ENCODE results near the gene ESPL1.

ESPL1 gene

GRCh38 chr12:53226815-53227214 is 41.3 kb upstream of the ESPL1 start:
- DNase-seq (ENCODE audit: insufficient read length, low spot score): no peak
- FAIRE-seq: no peak
- TF ChIP-seq, protein P1, sequence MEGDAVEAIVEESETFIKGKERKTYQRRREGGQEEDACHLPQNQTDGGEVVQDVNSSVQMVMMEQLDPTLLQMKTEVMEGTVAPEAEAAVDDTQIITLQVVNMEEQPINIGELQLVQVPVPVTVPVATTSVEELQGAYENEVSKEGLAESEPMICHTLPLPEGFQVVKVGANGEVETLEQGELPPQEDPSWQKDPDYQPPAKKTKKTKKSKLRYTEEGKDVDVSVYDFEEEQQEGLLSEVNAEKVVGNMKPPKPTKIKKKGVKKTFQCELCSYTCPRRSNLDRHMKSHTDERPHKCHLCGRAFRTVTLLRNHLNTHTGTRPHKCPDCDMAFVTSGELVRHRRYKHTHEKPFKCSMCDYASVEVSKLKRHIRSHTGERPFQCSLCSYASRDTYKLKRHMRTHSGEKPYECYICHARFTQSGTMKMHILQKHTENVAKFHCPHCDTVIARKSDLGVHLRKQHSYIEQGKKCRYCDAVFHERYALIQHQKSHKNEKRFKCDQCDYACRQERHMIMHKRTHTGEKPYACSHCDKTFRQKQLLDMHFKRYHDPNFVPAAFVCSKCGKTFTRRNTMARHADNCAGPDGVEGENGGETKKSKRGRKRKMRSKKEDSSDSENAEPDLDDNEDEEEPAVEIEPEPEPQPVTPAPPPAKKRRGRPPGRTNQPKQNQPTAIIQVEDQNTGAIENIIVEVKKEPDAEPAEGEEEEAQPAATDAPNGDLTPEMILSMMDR (IDR thresholded peaks at IDR 0.05; ENCODE audit: insufficient read depth, missing control alignments): no peak

GRCh38 chr12:53227341-53227740 is 40.8 kb upstream of the ESPL1 start:
- TF ChIP-seq, protein P1 (IDR thresholded peaks at IDR 0.05; ENCODE audit: insufficient read depth, missing control alignments): no peak
- FAIRE-seq: no peak

GRCh38 chr12:53227836-53228235 is 40.3 kb upstream of the ESPL1 start:
- TF ChIP-seq, protein P1 (IDR thresholded peaks at IDR 0.05; ENCODE audit: insufficient read depth, missing control alignments): no peak
- FAIRE-seq (no peak), DNase-seq (ENCODE audit: insufficient read length, low spot score) (no peak)

More at GRCh38 chr12:53227341-53227740, 40.8 kb upstream of the ESPL1 start:
- DNase-seq (ENCODE audit: insufficient read length, low spot score): no peak

DNA sequence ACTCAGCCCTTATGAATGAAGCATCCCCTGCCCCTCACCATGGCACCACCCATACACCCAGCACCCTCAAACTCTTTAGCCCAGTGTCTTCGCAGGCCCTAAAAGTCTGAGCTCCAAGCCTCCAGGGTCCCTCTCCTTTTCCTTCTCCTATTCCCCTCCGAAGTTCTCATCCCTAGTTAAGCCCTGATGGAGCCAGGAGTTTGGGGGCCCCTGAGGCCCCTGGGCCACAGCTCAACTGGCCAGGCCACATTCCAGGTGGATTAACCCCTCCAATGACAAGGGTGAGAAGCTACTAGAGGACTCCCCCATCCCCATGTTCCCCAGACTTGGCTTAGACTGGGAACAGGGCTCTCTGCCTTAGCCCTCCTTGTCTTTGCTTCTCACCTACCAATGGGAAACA is 38.6 kb upstream of the ESPL1 start:
- FAIRE-seq: no peak
- TF ChIP-seq, protein P1 (IDR thresholded peaks at IDR 0.05; ENCODE audit: insufficient read depth, missing control alignments): no peak
- no peak for DNase-seq (ENCODE audit: insufficient read length, low spot score)

DNA sequence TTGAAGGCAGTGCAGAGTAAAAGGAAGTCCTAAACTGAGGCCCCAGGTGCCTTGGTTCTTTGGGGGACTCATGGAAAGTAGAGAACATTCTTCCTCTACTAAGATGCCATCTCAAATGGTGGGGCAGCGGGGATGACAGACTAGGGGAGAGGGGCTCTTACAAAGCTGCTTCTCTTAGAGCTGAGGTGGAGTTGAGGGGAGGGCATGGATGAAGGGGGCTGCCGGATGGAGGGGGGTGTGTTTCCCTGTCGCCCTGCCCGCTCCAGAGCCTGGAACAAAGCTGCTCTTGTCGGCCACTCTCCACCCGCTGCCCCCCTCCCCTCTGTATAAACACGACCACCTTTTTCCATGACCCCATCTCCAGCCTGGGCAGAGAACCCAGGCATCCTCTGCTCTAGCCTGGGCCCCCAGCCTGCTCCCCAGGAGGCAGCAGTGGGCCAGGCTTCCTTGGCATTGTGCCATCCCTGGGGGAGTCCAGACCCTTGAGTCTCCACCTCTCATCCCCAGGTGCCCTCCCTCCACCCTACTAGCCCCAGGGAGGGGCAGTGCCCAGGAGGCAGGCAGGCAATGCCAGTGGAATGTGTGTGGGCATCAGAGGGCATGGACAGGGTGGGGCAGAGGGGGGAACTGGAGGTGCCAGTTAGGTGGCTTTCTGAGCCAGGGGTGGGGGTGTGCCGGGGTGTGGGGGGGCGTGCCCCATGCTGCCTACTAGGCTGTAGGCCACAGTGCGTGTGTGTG is 37.8 kb upstream of the ESPL1 start:
- no peak for DNase-seq (ENCODE audit: insufficient read length, low spot score)
- FAIRE-seq: no peak
- TF ChIP-seq, protein P1 (IDR thresholded peaks at IDR 0.05; ENCODE audit: insufficient read depth, missing control alignments): no peak

DNA sequence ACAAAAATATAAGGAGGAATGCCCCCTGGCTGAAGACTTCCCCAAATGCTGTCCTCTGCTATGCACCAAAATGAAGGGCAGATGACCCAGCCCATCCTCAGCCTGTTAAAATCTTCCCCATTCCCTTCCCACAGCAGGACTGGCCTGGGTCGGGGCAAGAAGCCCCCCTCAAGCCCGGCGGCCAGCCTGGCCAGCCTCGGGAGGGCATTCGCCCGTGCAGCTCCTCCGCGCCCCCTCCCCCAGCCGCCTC is 36.5 kb upstream of the ESPL1 start:
- TF ChIP-seq, protein P1 (IDR thresholded peaks at IDR 0.05; ENCODE audit: insufficient read depth, missing control alignments): no peak
- DNase-seq (ENCODE audit: insufficient read length, low spot score) (no peak), FAIRE-seq (no peak)

DNA sequence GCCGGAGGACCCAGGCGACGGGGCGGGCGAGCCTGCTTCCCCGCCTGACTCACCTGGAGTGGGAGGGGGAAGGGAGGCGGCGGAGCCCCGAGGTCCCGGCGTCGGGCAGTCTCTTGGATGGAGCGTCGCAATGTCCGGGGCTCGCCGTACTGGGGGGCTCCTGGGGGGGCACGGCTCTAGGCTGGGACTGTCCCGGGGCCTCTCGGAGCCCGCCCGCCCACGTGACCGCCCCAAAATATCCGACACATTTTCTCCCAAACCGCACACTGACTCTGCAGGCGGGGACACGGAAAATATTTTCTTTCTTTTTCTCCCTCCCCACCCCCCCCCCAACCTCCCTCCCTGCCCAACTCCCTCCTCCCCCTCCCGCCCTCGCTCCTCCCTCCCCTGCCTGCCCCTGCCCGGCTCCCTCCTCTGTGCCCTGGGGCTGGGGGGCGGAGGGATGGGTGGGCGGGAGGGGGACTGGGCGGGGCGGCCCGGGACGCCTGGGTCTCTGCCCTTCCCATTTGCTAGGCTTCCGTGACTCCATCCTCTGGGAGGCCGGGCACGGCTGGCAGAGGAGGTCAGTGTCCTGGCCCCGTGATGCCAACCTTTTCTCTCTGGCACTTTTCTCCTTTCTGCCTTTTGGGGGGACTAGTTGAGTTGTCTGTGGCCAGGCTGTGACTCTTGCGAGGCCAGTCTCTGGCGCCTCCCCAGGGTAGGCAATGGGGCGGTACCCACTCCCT is 36.0 kb upstream of the ESPL1 start, which contains the start of gene RARG:
Gene RARG (minus strand): TSS at position 289 of the 725 bp plus-strand sequence. CDS start 4,664 bp downstream, outside the sequence.
- TF ChIP-seq, protein P1 (IDR thresholded peaks at IDR 0.05; ENCODE audit: insufficient read depth, missing control alignments): no peak
- no peak for DNase-seq (ENCODE audit: insufficient read length, low spot score)
- no peak for FAIRE-seq
